NCI-H1092 treated with DMSO at 0.1 percent for 48 hours (cell line): Measurements from ENCODE around the gene UBTD2.

Experiments
- DNase-seq: peaks from one replicate; lab custom pipeline; 2025; lab: John Stamatoyannopoulos, UW

Gene UBTD2

GRCh38 chr5:172168311-172168710 is 115.3 kb downstream of the UBTD2 start:
- DNase-seq, result no peak

GRCh38 chr5:172167895-172168294 is 115.7 kb downstream of the UBTD2 start:
- DNase-seq, result no peak

GRCh38 chr5:172166030-172166826 is 117.3 kb downstream of the UBTD2 start:
- DNase-seq, result no peak

GRCh38 chr5:172165465-172165864 is 118.1 kb downstream of the UBTD2 start:
- DNase-seq, result no peak

- DNase-seq, result no peak
These were observed 118.8 kb downstream of the UBTD2 start for GRCh38 chr5:172164769-172165212.

- DNase-seq, result no peak
These were observed 120.2 kb downstream of the UBTD2 start for GRCh38 chr5:172163346-172163745.

- no peak for DNase-seq
These were observed 120.6 kb downstream of the UBTD2 start for GRCh38 chr5:172162987-172163343.

GRCh38 chr5:172162323-172162986 is 121.1 kb downstream of the UBTD2 start:
- no peak for DNase-seq

- DNase-seq, result no peak
These were observed 123.1 kb downstream of the UBTD2 start for GRCh38 chr5:172160506-172160905.
